Measurements from ENCODE around the gene CD36.

Gene CD36

DNA sequence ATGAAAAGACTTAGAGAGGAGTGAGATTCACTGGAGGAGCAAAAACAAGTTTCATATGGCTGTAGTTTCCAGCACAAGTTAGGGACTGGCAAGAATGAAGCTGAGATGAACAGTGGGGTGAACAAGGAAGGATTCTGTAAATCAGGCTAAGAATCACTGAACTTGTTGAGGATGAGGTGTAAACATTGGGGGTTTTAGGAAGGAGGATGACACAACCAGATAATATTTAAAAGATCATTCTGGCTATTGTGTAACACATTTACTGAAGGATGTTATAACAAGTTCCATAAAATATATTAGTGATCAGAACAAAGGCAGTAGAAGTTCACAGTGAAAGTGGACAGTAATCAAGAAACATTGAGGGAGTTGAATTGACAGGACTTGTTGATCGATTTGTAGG is 68.9 kb downstream of the CD36 start:
- Histone ChIP-seq H2AFZ (ENCODE audit: low read depth, low read length) (no peak overlapping the region), H3K4me3 (ENCODE audit: low read length) (no peak overlapping the region), H3K79me2 (ENCODE audit: low read length) (no peaks in the 10 kb centered on the region), H3K9me3 (ENCODE audit: insufficient read depth, low read length) (no peaks in the 10 kb centered on the region), H3K27me3 (ENCODE audit: low read depth, low read length) (no peaks in the 10 kb centered on the region), H3K9ac (ENCODE audit: low read length) (no peak overlapping the region), H3K27ac (ENCODE audit: low read length) (no peak overlapping the region), H3K4me2 (ENCODE audit: low read length) (no peak overlapping the region), H3K36me3 (replicated peaks; ENCODE audit: low read depth, low read length) (no peaks in the 10 kb centered on the region), H4K20me1 (ENCODE audit: insufficient read depth, low read length) (no peaks in the 10 kb centered on the region), H3K4me1 (ENCODE audit: low read length) (peaks cover 7% of the 10 kb centered on the region)
- TF ChIP-seq, protein P1, sequence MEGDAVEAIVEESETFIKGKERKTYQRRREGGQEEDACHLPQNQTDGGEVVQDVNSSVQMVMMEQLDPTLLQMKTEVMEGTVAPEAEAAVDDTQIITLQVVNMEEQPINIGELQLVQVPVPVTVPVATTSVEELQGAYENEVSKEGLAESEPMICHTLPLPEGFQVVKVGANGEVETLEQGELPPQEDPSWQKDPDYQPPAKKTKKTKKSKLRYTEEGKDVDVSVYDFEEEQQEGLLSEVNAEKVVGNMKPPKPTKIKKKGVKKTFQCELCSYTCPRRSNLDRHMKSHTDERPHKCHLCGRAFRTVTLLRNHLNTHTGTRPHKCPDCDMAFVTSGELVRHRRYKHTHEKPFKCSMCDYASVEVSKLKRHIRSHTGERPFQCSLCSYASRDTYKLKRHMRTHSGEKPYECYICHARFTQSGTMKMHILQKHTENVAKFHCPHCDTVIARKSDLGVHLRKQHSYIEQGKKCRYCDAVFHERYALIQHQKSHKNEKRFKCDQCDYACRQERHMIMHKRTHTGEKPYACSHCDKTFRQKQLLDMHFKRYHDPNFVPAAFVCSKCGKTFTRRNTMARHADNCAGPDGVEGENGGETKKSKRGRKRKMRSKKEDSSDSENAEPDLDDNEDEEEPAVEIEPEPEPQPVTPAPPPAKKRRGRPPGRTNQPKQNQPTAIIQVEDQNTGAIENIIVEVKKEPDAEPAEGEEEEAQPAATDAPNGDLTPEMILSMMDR (IDR thresholded peaks at IDR 0.05; ENCODE audit: low read depth, low read length), result no peak
- TF ChIP-seq EZH2phosphoT487 (IDR thresholded peaks at IDR 0.05; ENCODE audit: low read depth), result no peak

DNA sequence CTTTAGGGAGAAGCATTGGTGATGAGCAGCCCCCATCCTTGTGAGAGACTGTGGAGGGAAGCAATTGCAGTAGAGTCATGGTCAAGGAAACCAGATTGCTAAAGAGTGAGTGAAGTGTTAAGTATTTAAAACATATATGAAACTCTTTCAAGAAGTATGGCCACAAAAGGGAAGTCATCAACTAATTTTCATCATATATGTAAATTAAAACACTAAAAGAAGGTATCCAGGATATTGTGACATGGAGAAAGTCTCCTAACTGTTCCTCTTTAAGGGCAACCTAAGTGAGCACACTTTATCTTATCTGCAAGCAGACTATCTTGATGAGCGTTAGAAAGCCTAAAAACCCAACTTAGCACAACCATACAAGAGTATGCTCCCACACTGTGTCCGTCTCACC is 69.7 kb downstream of the CD36 start:
- Histone ChIP-seq H3K79me2 (ENCODE audit: low read length) (no peaks in the 10 kb centered on the region), H3K27ac (ENCODE audit: low read length) (no peak overlapping the region), H3K36me3 (replicated peaks; ENCODE audit: low read depth, low read length) (no peaks in the 10 kb centered on the region), H3K4me2 (ENCODE audit: low read length) (no peak overlapping the region), H3K4me3 (ENCODE audit: low read length) (no peak overlapping the region), H3K9me3 (ENCODE audit: insufficient read depth, low read length) (no peaks in the 10 kb centered on the region), H3K27me3 (ENCODE audit: low read depth, low read length) (no peaks in the 10 kb centered on the region), H4K20me1 (ENCODE audit: insufficient read depth, low read length) (no peaks in the 10 kb centered on the region), H3K4me1 (ENCODE audit: low read length) (peaks cover 7% of the 10 kb centered on the region), H3K9ac (ENCODE audit: low read length) (no peak overlapping the region), H2AFZ (ENCODE audit: low read depth, low read length) (no peak overlapping the region)
- TF ChIP-seq EZH2phosphoT487 (IDR thresholded peaks at IDR 0.05; ENCODE audit: low read depth), result no peak
- TF ChIP-seq, protein P1 (IDR thresholded peaks at IDR 0.05; ENCODE audit: low read depth, low read length), result no peak

DNA sequence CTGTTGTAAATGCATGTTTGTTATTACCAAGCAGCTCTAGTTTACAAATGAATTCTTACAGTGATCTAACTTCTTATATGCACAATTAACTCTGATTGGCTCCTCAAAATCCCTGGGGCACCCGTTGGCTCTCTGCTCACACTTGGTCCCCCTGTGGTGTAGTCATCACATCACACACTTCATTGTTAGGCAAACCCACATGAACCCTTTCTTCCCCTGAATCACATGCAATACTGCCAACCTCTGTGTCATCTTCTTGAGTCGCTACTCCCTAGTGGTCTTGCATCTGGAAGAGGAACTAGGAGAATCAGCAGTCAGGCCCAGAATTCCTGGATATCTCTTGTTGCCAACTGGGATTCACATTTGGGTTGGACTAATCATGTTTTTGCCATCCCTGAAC is 73.1 kb downstream of the CD36 start:
- no peak overlapping the region for H3K4me3 ChIP-seq (ENCODE audit: low read length)
- H3K36me3 ChIP-seq (replicated peaks; ENCODE audit: low read depth, low read length), result no peaks in the 10 kb centered on the region
- H2AFZ ChIP-seq (ENCODE audit: low read depth, low read length), result no peak overlapping the region
- no peaks in the 10 kb centered on the region for H3K27me3 ChIP-seq (ENCODE audit: low read depth, low read length)
- no peak overlapping the region for H3K9ac ChIP-seq (ENCODE audit: low read length)
- peaks cover 7% of the 10 kb centered on the region for H3K4me1 ChIP-seq (ENCODE audit: low read length)
- H3K79me2 ChIP-seq (ENCODE audit: low read length), result no peaks in the 10 kb centered on the region
- TF ChIP-seq, protein P1 (IDR thresholded peaks at IDR 0.05; ENCODE audit: low read depth, low read length), result no peak
- TF ChIP-seq EZH2phosphoT487 (IDR thresholded peaks at IDR 0.05; ENCODE audit: low read depth), result no peak
- no peaks in the 10 kb centered on the region for H4K20me1 ChIP-seq (ENCODE audit: insufficient read depth, low read length)
- H3K4me2 ChIP-seq (ENCODE audit: low read length), result no peak overlapping the region
- no peaks in the 10 kb centered on the region for H3K9me3 ChIP-seq (ENCODE audit: insufficient read depth, low read length)
- no peak overlapping the region for H3K27ac ChIP-seq (ENCODE audit: low read length)

DNA sequence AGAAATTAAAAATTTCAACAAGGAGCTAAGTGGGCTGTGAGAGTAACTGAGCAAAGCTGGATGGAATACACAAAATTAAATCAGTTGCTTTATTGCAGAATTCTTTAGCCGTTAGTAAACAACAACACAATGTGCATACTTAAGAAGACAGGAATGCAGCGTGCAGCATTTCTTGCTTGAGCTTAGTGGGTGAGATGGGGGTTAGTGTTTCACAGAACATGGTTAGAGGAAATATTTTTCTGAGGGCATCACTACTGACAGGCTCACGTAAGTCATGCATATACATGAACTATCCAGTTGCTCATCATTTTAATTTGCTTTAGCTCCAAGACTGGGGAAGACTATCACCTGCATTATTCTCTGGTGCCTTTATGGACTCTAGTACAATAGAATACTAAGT is 80.8 kb downstream of the CD36 start:
- Histone ChIP-seq H3K27me3 (ENCODE audit: low read depth, low read length) (no peaks in the 10 kb centered on the region), H4K20me1 (ENCODE audit: insufficient read depth, low read length) (no peaks in the 10 kb centered on the region), H3K9ac (ENCODE audit: low read length) (no peak overlapping the region), H3K9me3 (ENCODE audit: insufficient read depth, low read length) (no peaks in the 10 kb centered on the region), H3K4me1 (ENCODE audit: low read length) (peaks cover 26% of the 10 kb centered on the region), H3K36me3 (replicated peaks; ENCODE audit: low read depth, low read length) (no peaks in the 10 kb centered on the region), H3K79me2 (ENCODE audit: low read length) (no peaks in the 10 kb centered on the region), H3K27ac (ENCODE audit: low read length) (no peak overlapping the region), H3K4me3 (ENCODE audit: low read length) (no peak overlapping the region), H3K4me2 (ENCODE audit: low read length) (no peak overlapping the region), H2AFZ (ENCODE audit: low read depth, low read length) (no peak overlapping the region)
- no peak for TF ChIP-seq EZH2phosphoT487 (IDR thresholded peaks at IDR 0.05; ENCODE audit: low read depth)
- TF ChIP-seq, protein P1 (IDR thresholded peaks at IDR 0.05; ENCODE audit: low read depth, low read length), result no peak
